AG04449 (cell line): Measurements from ENCODE around the gene KNSTRN.

Experiments
- CTCF ChIA-PET: fragments of 350-600 bp; formaldehyde crosslinking; extraction: SDS; loops from one replicate; lab custom pipeline; 2021; ENCODE audit warnings: antibody characterized with exemption; lab: Yijun Ruan, JAX
- POLR2A ChIA-PET: fragments of 400-600, 350-600 bp; formaldehyde crosslinking; extraction: SDS; loops from one replicate; lab custom pipeline; 2020; ENCODE audit warnings: antibody characterized with exemption, inconsistent platforms; lab: Yijun Ruan, JAX
- DNase-seq: peaks from one replicate; pipeline ENCODE4 v3.0.0-alpha.2; 2010; ENCODE audit warnings: low read depth, low spot score
- H3K4me3 ChIP-seq: 2 replicates; pipeline ENCODE4 v1.5.1; 2011; ENCODE audit warnings: low read depth, mild to moderate bottlenecking, control low read depth, low read length
- TF ChIP-seq, protein P1 (sequence below): IDR thresholded peaks from one replicate; pipeline ENCODE4 v1.5.1; 2011; ENCODE audit warnings: mild to moderate bottlenecking, moderate library complexity, low read length, control low read depth, inconsistent platforms; ENCODE audit not compliant: insufficient read depth; ENCODE audit errors: missing control alignments

KNSTRN gene

DNA sequence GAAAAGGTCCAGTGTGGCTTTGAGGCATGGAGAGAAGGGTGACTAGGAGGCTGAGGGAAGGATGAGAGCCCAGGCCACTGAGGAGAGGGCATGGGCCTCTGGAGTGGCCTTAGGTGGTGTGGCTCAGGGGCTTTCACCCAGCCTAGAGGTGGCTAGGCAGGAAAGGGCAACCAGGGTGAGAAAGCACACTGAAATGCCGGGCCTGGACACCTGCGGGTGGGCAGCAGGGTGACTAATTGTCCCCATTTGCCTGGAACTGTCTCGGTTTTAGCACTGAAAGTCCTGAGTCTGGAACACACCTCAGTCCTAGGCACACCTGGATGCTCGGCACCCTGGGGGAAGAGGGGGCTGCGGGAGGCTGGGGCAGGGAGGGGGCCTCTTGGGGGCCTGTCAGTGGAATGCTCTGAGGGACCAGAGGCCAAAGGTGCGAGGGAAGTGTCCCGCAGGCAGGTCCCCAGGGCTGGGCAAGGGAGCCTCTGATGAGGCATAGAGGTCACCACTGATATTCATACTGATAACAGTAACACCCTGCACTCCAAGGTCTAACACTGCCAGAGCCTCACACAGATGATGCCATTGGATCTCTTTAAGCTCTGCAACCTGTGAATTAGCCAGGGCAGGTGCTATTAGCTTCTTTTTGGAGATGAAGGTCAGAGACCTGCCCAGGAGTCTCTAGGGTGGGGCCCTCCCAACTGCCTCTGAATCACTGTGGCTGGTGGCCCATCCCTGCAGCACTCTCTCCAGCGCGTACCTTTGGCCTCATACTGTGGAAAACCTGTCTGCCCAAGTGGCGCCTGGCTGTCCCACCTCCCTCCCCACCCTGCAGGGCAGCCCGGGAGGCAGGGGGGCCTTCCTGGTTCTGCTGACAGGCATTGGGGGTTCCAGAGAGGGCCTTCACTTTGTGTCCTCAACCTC, 34.7 kb upstream of the KNSTRN start:
- ChIA-PET POLR2A (no interaction called here), CTCF (interaction anchor here (1.4 to 12.9 kb wide), 3 partner anchors 7 to 27 kb away, joined by 3 to 166 read pairs (median 4); partner anchors contain the start of genes DISP2 and PHGR1)
- H3K4me3 ChIP-seq, result no peak overlapping the region
- TF ChIP-seq, protein P1, sequence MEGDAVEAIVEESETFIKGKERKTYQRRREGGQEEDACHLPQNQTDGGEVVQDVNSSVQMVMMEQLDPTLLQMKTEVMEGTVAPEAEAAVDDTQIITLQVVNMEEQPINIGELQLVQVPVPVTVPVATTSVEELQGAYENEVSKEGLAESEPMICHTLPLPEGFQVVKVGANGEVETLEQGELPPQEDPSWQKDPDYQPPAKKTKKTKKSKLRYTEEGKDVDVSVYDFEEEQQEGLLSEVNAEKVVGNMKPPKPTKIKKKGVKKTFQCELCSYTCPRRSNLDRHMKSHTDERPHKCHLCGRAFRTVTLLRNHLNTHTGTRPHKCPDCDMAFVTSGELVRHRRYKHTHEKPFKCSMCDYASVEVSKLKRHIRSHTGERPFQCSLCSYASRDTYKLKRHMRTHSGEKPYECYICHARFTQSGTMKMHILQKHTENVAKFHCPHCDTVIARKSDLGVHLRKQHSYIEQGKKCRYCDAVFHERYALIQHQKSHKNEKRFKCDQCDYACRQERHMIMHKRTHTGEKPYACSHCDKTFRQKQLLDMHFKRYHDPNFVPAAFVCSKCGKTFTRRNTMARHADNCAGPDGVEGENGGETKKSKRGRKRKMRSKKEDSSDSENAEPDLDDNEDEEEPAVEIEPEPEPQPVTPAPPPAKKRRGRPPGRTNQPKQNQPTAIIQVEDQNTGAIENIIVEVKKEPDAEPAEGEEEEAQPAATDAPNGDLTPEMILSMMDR, result no peak
- DNase-seq, result no peak

DNA sequence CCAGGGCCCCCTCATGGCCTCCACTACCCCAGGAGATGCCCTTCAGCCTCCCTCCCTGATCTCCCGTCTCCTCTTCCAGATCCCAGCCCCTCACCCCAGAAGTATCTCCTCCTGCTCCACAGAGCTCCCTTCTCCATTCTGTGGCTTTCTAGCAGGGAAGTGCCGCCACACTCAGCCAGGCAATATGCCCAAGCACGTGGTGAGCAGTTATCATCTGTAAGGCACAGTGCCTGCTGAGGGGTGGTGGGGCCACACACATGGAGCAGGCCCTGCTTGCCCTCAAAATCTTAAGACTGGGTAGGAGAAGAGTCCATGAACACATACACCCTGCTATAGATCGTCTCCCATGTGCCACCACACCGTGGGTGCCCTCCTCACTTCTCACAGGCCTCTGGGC, 34.0 kb upstream of the KNSTRN start:
- ChIA-PET CTCF (interaction anchor here (1.4 to 12.9 kb wide), 3 partner anchors 6 to 28 kb away, joined by 3 to 166 read pairs (median 4); partner anchors contain the start of genes DISP2 and PHGR1), POLR2A (no interaction called here)
- no peak overlapping the region for H3K4me3 ChIP-seq
- no peak for DNase-seq
- TF ChIP-seq, protein P1, result no peak

DNA sequence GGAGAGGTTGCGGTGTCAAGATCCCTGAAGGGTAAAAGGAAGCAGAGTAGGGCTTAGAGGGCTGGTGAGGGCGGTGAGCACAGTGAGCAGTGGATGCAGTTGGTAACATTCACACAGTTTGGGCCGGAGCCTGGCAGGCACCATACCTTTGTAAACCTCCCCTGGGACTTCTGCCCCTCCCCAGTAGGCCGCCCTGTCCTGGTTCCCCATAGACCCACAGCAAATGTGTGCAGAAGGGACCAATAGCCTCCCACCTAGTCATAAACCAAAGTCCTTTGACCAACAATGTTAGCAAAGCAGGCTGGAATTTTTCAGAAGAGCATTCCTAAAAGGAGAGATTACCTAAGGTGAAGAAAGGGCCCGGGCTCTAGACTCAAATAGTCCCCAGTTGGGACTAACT, 33.4 kb upstream of the KNSTRN start:
- ChIA-PET POLR2A (no interaction called here), CTCF (interaction anchor here (1.6 kb wide), 1 partner anchor 19 kb away, joined by 4 read pairs; no protein-coding TSS in a partner anchor)
- TF ChIP-seq, protein P1, result no peak
- no peak for DNase-seq
- H3K4me3 ChIP-seq, result no peak overlapping the region

DNA sequence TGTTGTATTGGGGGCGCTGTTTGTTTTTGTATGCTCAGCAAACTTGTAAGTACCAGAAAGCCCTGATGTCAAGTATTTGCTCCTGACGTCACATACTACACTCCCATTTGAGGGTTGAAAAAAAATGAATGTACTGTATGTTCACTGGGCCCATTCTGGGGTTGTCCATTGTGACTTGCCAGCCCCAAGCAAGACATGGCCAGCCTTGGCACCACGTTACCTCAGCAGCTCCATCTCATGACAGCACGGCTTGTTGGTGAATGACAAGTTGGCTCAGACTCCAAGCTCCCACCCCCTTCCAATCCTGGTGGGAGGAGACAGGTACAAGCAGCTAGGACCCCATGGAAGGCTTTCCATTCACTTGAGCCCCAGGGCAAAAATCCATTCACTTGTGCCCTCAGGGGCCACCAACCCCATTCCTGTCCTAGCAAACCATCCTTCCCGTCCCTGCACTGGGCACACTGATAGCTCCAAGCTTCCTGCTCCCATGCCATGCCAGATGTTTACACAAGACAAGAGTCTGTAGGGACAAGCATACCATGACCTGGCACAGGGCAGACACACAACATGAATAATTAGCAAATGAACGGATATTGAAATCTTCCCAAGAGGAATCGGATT, 30.1 kb upstream of the KNSTRN start:
- TF ChIP-seq, protein P1, result no peak
- CTCF ChIA-PET, result interaction anchor here (0.8 to 8.3 kb wide), 4 partner anchors 10 to 69 kb away, joined by 4 to 166 read pairs (median 46); partner anchors contain the start of gene CCDC9B
- POLR2A ChIA-PET, result interaction anchor here (0.6 kb wide), 1 partner anchor 11 kb away, joined by 3 read pairs; the partner anchor contains the start of gene CCDC9B

DNA sequence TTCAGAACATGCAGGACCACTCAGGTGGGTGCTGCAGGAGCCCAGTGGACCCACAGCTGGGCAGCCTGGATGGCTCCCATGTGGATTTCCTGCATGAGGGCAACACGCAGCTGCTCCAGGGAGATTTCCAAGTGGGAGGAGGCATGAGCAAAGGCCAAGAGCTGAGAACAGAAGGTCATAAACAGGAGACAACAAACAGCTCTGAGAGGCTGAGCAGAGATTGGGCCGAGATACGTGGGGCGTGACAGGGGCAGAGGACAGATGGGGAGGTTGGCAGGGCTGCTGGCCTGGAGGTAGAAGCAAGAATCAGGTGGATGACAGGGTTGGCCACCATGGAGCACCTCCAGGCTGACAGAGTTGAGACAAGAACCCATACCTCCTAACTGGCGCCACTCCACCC, 28.8 kb upstream of the KNSTRN start:
- ChIA-PET POLR2A (interaction anchor here (1.2 kb wide), 1 partner anchor 14 kb away, joined by 5 read pairs; no protein-coding TSS in a partner anchor), CTCF (interaction anchor here (1.0 to 8.3 kb wide), 5 partner anchors 12 to 92 kb away, joined by 3 to 166 read pairs (median 4); partner anchors contain the start of gene CCDC9B)
- no peak for DNase-seq
- TF ChIP-seq, protein P1, result no peak
- no peak overlapping the region for H3K4me3 ChIP-seq

More for the DNA sequence above, 30.1 kb upstream of the KNSTRN start:
- no peak overlapping the region for H3K4me3 ChIP-seq
- DNase-seq, result no peak
